PC-9 (cell line): ENCODE data around the gene IL31RA.
"Not testable (repeated sequence)": the region's sequence is repeated elsewhere in the genome, so short reads cannot be mapped to it uniquely, and the experiment has no call there.

Experiments
- CTCF ChIP-seq: fragments of 200-600 bp; sonication (generic); conservative IDR thresholded peaks from 2 replicates; pipeline ENCODE4 v1.6.1; 2017; ENCODE audit warnings: mixed run types, antibody characterized with exemption, mild to moderate bottlenecking, moderate library complexity
- EZH2 ChIP-seq: fragments of 200-600 bp; sonication (generic); IDR thresholded peaks from 2 replicates; pipeline ENCODE4 v1.8.0; 2017; ENCODE audit warnings: antibody characterized with exemption, low read depth

- TF ChIP-seq CTCF, EZH2: not testable (repeated sequence)
These were observed 35.2 kb upstream of the IL31RA start for GRCh38 chr5:55815939-55816338.
